AG04450 (cell line): ENCODE results near the gene L2HGDH. TPM values are rescaled to one million over a fixed set of nuclear protein-coding genes. Genes with fewer than 3 reads are reported as not detected.

Experiments
- CTCF ChIA-PET: fragments of 300-600, 350-600 bp; formaldehyde crosslinking; extraction: SDS; loops from one replicate; lab custom pipeline; 2022; ENCODE audit warnings: antibody characterized with exemption, inconsistent platforms; lab: Charles Lee
- POLR2A ChIA-PET: fragments of 350-600 bp; formaldehyde crosslinking; extraction: SDS; loops from one replicate; lab custom pipeline; 2021; ENCODE audit warnings: antibody characterized with exemption, inconsistent platforms; lab: Yijun Ruan, JAX
- DNase-seq: peaks from one replicate; pipeline ENCODE4 v3.0.0-alpha.2; 2011; ENCODE audit warnings: low read depth, low spot score
- H3K27ac ChIP-seq: one replicate; pipeline ENCODE4 v1.5.1; 2012; ENCODE audit warnings: low read depth, low read length, control low read depth
- H3K27me3 ChIP-seq: one replicate; pipeline ENCODE4 v1.6.0; 2012; ENCODE audit warnings: low read length; ENCODE audit not compliant: control insufficient read depth, insufficient read depth
- H3K4me3 ChIP-seq: 2 replicates; pipeline ENCODE4 v1.5.1; 2011; ENCODE audit warnings: mild to moderate bottlenecking, low read depth, low read length, control low read depth
- H3K9me3 ChIP-seq: 2 replicates; pipeline ENCODE4 v1.5.1; 2012; ENCODE audit warnings: low read length; ENCODE audit not compliant: control insufficient read depth, insufficient read depth
- CTCF ChIP-seq: IDR thresholded peaks from 2 replicates; pipeline ENCODE4 v1.5.1; 2011; ENCODE audit warnings: low read depth, low read length, control low read depth, inconsistent platforms
- polyA plus RNA-seq: library from polyadenylated mRNA; depleted of rRNA; stranded (reverse); fragments of >200 nt; gene quantifications from 2 replicates; pipeline ENCODE4 v1.2.3, GENCODE V29; 2011

The L2HGDH gene
- polyA plus RNA-seq, 1 experiment = 3.6 TPM

GRCh38 chr14:50228313-50228712 is 83.7 kb downstream of the L2HGDH start:
- no peak for TF ChIP-seq CTCF
- CTCF ChIA-PET = interaction anchor here (1.2 kb wide), 1 partner anchor 376 kb away, joined by 3 read pairs; the partner anchor contains the start of gene NEMF
- Histone ChIP-seq H3K27ac (no peak overlapping the region), H3K27me3 (no peaks in the 10 kb centered on the region), H3K4me3 (no peak overlapping the region), H3K9me3 (no peaks in the 10 kb centered on the region; the same call in 1 of the 2 replicates)
- POLR2A ChIA-PET = no interaction called here
- DNase-seq = no peak

- CTCF ChIA-PET = interaction anchor here (0.6 kb wide), 1 partner anchor 431 kb away, joined by 4 read pairs; no protein-coding TSS in a partner anchor
- H3K27ac ChIP-seq = no peak overlapping the region
Measured at GRCh38 chr14:50225974-50226297, 86.1 kb downstream of the L2HGDH start.

GRCh38 chr14:50225067-50225973 is 86.7 kb downstream of the L2HGDH start:
- POLR2A ChIA-PET = interaction anchor here (0.6 kb wide), 1 partner anchor 403 kb away, joined by 4 read pairs; no protein-coding TSS in a partner anchor
- H3K4me3 ChIP-seq = no peak overlapping the region

More at GRCh38 chr14:50225974-50226297, 86.1 kb downstream of the L2HGDH start:
- Histone ChIP-seq H3K27me3 (no peaks in the 10 kb centered on the region), H3K4me3 (no peak overlapping the region), H3K9me3 (no peaks in the 10 kb centered on the region; the same call in 1 of the 2 replicates)
- TF ChIP-seq CTCF = no peak
- DNase-seq = no peak
- POLR2A ChIA-PET = no interaction called here

GRCh38 chr14:50222055-50222613 is 89.9 kb downstream of the L2HGDH start:
- ChIA-PET CTCF (no interaction called here), POLR2A (no interaction called here)
- Histone ChIP-seq H3K9me3 (no peaks in the 10 kb centered on the region), H3K27ac (no peak overlapping the region), H3K4me3 (no peak overlapping the region), H3K27me3 (no peaks in the 10 kb centered on the region)
- DNase-seq = no peak
- no peak for TF ChIP-seq CTCF

More at GRCh38 chr14:50225067-50225973, 86.7 kb downstream of the L2HGDH start:
- DNase-seq = peak; percentile 36
- H3K9me3 ChIP-seq = no peaks in the 10 kb centered on the region
- TF ChIP-seq CTCF = no peak
- no peak overlapping the region for H3K27ac ChIP-seq
- CTCF ChIA-PET = interaction anchor here (0.6 kb wide), 1 partner anchor 367 kb away, joined by 4 read pairs; no protein-coding TSS in a partner anchor
- H3K27me3 ChIP-seq = no peaks in the 10 kb centered on the region

GRCh38 chr14:50218501-50218900 is 93.5 kb downstream of the L2HGDH start:
- Histone ChIP-seq H3K27me3 (no peaks in the 10 kb centered on the region), H3K4me3 (no peak overlapping the region), H3K27ac (no peak overlapping the region), H3K9me3 (no peaks in the 10 kb centered on the region; the same call in 1 of the 2 replicates)
- TF ChIP-seq CTCF = no peak
- POLR2A ChIA-PET = no interaction called here
- no peak for DNase-seq
- CTCF ChIA-PET = no interaction called here
